NCI-H2107 treated with DMSO at 0.1 percent for 48 hours (cell line): ENCODE measurements around the gene ADH7.
"Not testable (repeated sequence)": the region's sequence is repeated elsewhere in the genome, so short reads cannot be mapped to it uniquely, and the experiment has no call there.

Experiments used
- DNase-seq: peaks from one replicate; lab custom pipeline; 2025; ENCODE audit not compliant: unreplicated experiment; lab: John Stamatoyannopoulos, UW

Gene ADH7

DNA sequence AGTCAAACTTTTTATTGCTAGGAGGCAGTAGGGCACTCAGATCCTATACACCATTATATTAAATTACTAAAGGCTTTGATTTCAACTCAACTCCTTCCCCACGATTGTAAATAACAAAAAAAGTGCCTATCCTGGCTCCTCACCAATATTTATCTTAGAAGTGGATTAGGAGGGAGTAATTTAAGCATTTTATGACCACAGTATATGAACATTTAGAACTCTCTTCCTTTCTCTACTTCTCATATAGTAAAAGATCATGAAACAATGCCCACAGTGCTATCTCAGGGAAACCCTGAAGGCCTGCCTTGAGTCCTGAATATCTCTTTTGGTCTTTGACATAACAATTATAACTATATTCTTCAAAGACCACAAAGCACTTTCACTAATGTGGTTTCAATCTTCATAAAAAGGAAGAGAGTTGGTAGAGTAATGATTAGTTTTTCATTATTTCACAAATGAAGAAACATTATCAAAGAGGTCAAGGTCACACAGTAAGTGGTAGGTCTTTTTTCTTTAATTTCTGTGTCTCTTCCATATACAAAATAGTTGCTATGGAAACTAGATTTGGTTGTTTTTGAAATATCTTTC, 53.5 kb downstream of the ADH7 start:
- no peak for DNase-seq

DNA sequence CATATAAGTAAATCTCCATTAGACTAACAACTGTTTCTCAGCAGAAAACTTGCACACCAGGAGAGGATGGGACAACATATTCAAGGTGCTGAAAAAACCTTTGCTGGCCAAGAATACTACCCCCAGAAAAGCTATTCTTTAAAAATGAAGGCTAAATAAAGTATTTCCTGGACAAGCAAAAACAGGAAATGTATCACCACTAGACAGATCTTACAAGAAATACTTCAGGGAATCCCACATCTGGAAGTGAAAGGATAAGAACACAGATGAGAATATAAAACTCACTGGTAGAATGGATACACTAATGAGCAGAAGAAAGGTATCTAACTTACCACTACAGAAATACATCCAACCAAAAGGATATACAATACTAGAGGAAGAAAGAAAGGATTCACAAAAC, 55.6 kb downstream of the ADH7 start:
- no peak for DNase-seq

DNA sequence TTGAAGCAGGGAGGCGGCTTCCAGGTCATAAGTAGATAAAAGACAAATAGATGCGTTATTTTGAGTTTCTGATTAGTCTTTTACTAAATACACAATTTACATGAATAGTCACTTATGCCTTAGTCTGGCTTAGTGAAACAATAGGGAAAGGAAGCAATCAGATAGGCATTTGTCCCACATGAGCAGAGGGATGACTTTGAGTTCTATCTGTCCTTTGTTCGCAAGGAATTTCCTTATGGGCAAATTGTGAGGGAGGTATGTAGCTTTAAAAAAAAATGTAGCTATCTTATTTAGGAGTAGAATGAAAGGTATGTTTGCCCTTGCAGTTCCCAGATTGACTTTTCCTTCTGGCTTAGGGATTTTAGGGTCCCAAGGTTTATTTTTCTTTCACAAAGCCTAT, 56.3 kb downstream of the ADH7 start:
- no peak for DNase-seq

DNA sequence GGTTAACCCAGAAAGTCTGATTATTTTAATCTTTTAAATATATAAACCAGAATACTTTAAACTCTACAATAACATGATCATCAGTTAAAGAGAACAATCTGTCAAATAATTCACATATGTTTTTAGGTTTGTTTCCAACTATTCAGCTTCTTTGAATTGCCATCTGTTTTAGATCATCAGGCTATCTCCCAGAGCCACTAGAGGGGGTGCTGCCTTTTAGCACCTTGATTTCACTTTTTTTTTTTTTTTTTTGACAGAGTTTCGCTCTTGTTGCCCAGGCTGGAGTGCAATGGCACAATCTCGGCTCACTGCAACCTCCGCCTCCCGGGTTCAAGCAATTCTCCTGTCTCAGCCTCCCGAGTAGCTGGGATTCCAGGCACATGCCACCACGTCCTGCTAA, 57.8 kb downstream of the ADH7 start:
- DNase-seq = not testable (repeated sequence)

DNA sequence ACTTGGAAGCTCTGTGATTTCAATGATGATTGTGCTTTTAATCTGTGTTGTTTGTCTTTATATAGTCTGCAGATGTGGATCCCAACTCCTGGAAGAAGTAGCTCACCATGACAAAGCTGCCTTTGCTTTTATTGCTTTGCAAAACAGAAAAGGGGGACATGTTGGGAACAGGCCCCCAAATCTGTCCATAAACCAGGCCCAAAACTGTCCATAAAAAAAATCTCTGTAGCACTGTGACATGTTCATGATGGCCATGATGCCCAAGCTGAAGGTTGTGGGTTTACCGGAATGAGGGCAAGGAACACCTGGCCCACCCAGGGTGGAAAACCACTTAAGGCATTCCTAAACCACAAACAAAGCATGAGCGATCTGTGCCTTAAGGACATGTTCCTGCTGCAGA, 62.7 kb downstream of the ADH7 start:
- not testable (repeated sequence) for DNase-seq

DNA sequence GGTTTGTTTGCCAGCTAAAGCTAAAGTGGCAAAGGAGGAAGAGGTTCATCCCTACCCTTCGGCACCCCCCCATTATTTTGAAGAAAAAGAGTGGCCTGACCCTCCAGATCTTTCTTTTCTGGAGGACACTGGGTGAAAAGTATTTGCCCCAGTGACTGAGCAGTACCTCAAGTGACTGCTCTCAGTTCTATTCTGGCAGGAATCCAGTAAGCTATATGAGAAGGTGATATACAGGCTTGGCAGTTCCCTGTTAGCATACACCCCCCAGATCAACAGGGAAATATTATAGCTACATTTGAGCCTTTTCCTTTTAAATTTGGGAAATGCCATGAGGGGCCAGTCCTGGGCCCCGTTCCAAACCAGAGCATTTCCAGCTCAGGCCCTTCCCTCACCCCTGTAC, 67.3 kb downstream of the ADH7 start:
- DNase-seq = not testable (repeated sequence)

DNA sequence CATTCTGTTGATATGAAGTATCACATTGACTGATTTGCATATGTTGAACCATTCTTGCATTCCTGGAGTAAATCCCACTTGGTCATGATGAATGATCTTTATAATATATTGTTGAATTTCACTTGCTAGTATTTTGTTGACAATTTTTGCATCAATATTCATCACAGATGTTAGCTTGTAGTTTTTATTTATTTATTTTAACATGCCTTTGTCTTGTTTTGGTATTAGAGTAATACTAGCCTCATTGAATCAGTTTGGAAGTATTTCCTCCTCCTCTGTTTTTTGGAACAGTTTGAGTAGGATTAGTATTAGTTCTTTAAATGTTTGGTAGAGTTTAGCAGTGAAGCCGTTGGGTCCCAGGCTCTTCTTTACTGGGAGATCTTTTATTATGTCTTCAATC, 68.7 kb downstream of the ADH7 start:
- DNase-seq = no peak

DNA sequence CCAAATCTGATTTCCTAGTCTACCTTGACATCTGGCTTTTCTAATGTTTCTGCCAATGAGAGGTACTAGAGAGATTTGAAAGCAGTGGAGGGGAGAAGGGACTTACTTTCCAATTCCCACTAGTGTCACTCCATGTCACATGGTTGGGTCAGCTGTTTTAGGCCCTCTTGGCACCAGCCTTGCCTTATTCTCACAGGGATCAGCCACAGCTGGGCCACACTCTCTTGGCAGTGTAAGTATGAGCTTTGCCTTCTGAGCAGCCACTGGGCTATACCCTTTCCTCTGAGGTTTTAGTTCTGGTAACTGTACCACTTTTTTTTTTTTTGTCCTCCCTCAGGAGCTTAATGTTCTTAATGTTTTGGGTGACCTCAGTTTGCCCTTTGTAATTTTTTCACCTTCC, 72.4 kb downstream of the ADH7 start:
- DNase-seq = no peak
